Mucosa of rectum (tissue), 2 donors: ENCODE measurements around the gene IP6K1.
A peak's percentile ranks its signal among the peaks of the same experiment; 100 is the strongest.
"Not testable (repeated sequence)": the region's sequence is repeated elsewhere in the genome, so short reads cannot be mapped to it uniquely, and the experiment has no call there.

Experiments
- H3K27ac ChIP-seq, 2 donors: one replicate each; pipeline ENCODE4 v1.7.0; 2013; ENCODE audit warnings: inconsistent platforms in 2 of 2, low read depth in 2 of 2, low read length in 2 of 2
- H3K27me3 ChIP-seq, 2 donors: one replicate each; pipeline ENCODE4 v1.7.0; 2013; ENCODE audit warnings: low read length in 2 of 2; ENCODE audit not compliant: control insufficient read depth in 2 of 2, insufficient read depth in 2 of 2
- H3K36me3 ChIP-seq, 2 donors: one replicate each; pipeline ENCODE4 v1.7.0; 2013; ENCODE audit warnings: low read length in 2 of 2; ENCODE audit not compliant: control insufficient read depth in 2 of 2, insufficient read depth in 2 of 2
- H3K4me1 ChIP-seq, 2 donors: one replicate each; pipeline ENCODE4 v1.7.0; 2013; ENCODE audit warnings: low read length in 2 of 2, mild to moderate bottlenecking in 1 of 2; ENCODE audit not compliant: control insufficient read depth in 2 of 2, insufficient read depth in 2 of 2
- H3K4me3 ChIP-seq, 2 donors: one replicate each; pipeline ENCODE4 v1.7.0; 2013; ENCODE audit warnings: low read length in 2 of 2
- H3K9ac ChIP-seq, 2 donors: one replicate each; pipeline ENCODE4 v1.7.0; 2013; ENCODE audit warnings: low read length in 2 of 2, low read depth in 1 of 2, mild to moderate bottlenecking in 1 of 2
- H3K9me3 ChIP-seq, 2 donors: one replicate each; pipeline ENCODE4 v1.7.0; 2013; ENCODE audit warnings: low read length in 2 of 2; ENCODE audit not compliant: control insufficient read depth in 2 of 2
- donor health status: healthy.
- donor health status: Normal muscosa, but diverticular disease.

IP6K1 gene

GRCh38 chr3:49793486-49794085 is 7.2 kb upstream of the IP6K1 start:
- Histone ChIP-seq H3K9me3 (no peaks in the 10 kb centered on the region), H3K27me3 (no peaks in the 10 kb centered on the region), H3K4me1 (no peaks in the 10 kb centered on the region), H3K36me3 (no peaks in the 10 kb centered on the region), H3K4me3 (no peak overlapping the region), H3K27ac (no peak overlapping the region), H3K9ac (no peak overlapping the region)

- H3K27ac ChIP-seq: no peak overlapping the region
- no peak overlapping the region for H3K4me3 ChIP-seq
- H3K4me1 ChIP-seq: no peaks in the 10 kb centered on the region
- H3K9ac ChIP-seq: no peak overlapping the region
- no peaks in the 10 kb centered on the region for H3K27me3 ChIP-seq
- no peaks in the 10 kb centered on the region for H3K9me3 ChIP-seq
- H3K36me3 ChIP-seq: no peaks in the 10 kb centered on the region
Measured at GRCh38 chr3:49792371-49793150, 6.2 kb upstream of the IP6K1 start.

DNA sequence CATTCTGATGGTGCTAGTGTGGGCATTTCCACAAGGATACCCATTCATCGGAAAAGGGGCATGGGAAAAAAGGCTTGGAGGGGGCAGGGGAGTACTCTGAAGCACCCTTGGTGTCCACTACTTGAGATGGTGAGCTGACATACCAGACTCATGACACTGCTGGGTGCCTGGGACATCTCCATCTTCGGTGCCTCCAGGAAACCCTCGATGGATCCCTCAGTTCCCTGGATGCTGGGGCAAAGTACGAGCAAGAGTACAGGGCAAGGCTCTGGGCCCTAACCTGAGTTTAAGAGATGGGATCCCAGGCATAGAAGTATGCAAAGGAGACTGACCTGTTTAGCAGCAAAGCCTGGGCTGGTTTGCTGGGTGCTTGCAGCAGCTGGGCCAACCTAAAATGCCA is 5.2 kb upstream of the IP6K1 start:
- Histone ChIP-seq H3K27me3 (no peaks in the 10 kb centered on the region), H3K27ac (no peak overlapping the region), H3K36me3 (no peaks in the 10 kb centered on the region), H3K4me3 (no peak overlapping the region), H3K9ac (no peak overlapping the region), H3K4me1 (peaks cover 6 to 7% of the 10 kb centered on the region in 2 donors), H3K9me3 (no peaks in the 10 kb centered on the region)

- peaks cover 6 to 8% of the 10 kb centered on the region in 2 donors for H3K4me1 ChIP-seq
Measured at GRCh38 chr3:49790626-49791411, 4.5 kb upstream of the IP6K1 start.

DNA sequence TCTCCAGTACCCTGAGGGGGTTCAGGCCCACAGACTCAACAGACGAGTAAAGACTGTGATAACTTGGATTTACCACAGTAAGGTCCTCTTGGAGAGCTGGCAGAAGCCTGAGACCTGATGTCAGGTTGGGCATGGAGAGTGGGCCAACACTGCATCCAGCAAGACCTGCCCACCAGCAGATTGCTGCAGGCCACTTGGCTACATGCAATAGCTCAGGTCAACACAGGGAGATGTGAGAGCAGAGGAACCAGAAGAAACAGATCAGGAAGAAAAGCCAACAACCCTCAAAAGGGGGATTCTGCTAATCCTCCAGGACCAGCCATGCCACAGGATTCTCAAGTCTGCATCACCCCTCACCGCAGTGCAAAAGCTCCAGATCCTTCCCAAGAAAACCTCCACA is 1.7 kb upstream of the IP6K1 start:
- no peak overlapping the region for H3K4me3 ChIP-seq
- no peaks in the 10 kb centered on the region for H3K9me3 ChIP-seq
- H3K4me1 ChIP-seq: peaks cover 6 to 19% of the 10 kb centered on the region in 2 donors
- no peaks in the 10 kb centered on the region for H3K27me3 ChIP-seq
- H3K9ac ChIP-seq: no peak overlapping the region
- no peak overlapping the region for H3K27ac ChIP-seq
- no peaks in the 10 kb centered on the region for H3K36me3 ChIP-seq

More at GRCh38 chr3:49790626-49791411, 4.5 kb upstream of the IP6K1 start:
- Histone ChIP-seq H3K9ac (no peak overlapping the region), H3K27me3 (no peaks in the 10 kb centered on the region), H3K27ac (no peak overlapping the region), H3K36me3 (no peaks in the 10 kb centered on the region), H3K9me3 (no peaks in the 10 kb centered on the region), H3K4me3 (no peak overlapping the region)

GRCh38 chr3:49787536-49787935 is 1.2 kb upstream of the IP6K1 start:
- Histone ChIP-seq H3K4me1 (peaks cover 6 to 19% of the 10 kb centered on the region in 2 donors), H3K9ac (no peak overlapping the region), H3K27me3 (no peaks in the 10 kb centered on the region), H3K9me3 (no peaks in the 10 kb centered on the region), H3K4me3 (peak overlapping the region in 1 of 2 donors; percentile 87), H3K27ac (no peak overlapping the region), H3K36me3 (no peaks in the 10 kb centered on the region)

DNA sequence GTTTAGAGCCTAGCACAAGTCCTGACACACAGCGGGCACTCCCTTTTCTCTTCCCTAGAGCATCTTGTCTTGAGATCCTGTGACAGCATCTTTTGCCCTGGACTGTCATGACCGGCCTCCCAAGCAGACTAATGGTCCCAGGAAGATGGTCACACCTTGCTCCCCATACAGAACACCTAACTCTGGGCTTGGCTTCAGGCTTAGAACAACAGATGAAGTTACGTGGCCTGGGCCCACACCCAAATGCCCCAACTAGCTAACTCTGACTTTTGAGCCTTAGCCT is 781 bp upstream of the IP6K1 start:
- Histone ChIP-seq H3K27me3 (no peaks in the 10 kb centered on the region), H3K4me1 (peaks cover 6 to 19% of the 10 kb centered on the region in 2 donors), H3K27ac (peak overlapping the region; percentile 81 to 87), H3K9ac (peak overlapping the region; percentile 89 to 97), H3K36me3 (no peaks in the 10 kb centered on the region), H3K9me3 (no peaks in the 10 kb centered on the region), H3K4me3 (peak overlapping the region; percentile 87 to 98)

GRCh38 chr3:49785565-49786356 is 581 bp downstream of the IP6K1 start:
- Histone ChIP-seq H3K27ac (peak overlapping the region; percentile 93 to 94), H3K9ac (peak overlapping the region; percentile 89 to 97), H3K4me1 (peaks cover 10 to 22% of the 10 kb centered on the region in 2 donors), H3K4me3 (peak overlapping the region; percentile 87 to 98), H3K9me3 (no peaks in the 10 kb centered on the region), H3K27me3 (no peaks in the 10 kb centered on the region), H3K36me3 (peaks cover 3 to 7% of the 10 kb centered on the region in 2 donors)

DNA sequence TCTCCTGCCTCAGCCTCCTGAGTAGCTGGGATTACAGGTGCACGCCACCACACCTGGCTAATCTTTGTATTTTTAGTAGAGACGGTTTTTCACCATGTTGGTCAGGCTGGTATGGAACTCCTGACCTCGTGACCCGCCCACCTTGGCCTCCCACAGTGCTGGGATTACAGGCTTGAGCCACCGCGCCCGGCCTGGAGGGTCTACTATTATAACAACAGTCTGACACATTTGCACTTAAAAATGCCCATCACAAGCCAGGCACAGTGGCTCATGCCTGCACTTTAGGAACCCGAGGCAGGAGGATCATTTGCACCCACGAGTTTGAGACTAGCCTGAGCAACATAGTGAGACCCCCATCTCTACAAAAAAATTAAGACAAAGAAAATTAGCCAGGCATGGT is 4.1 kb downstream of the IP6K1 start:
- Histone ChIP-seq H3K4me1 (peaks cover 15 to 21% of the 10 kb centered on the region in 2 donors), H3K36me3 (peaks cover 3 to 11% of the 10 kb centered on the region in 2 donors)
- not testable (repeated sequence) for H3K27ac ChIP-seq, H3K27me3 ChIP-seq, H3K9ac ChIP-seq, H3K4me3 ChIP-seq, H3K9me3 ChIP-seq
